ENCODE measurements around the gene RECK.

DNA sequence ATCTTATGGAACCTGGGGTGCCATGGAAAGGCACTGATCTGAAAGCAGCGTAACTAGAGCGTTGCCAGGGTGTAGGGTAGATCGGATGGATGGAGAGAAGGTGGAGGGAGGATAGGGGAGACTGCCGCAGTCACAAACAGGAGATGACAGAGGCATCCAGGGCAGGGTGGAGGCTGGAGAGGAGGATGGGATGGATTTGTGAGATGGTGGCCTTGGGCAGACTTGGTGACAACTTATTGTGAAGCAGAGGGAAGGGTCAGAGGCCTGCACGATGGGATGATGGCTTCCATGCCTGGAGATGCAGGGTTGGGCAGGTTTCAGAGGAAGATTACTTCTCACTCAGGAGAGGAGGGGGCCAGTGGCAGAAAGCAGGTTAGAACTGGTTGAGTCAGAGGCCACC lies 102.2 kb downstream of the RECK start:
- TF ChIP-seq CTCF (IDR thresholded peaks at IDR 0.05) (no peak), POLR2AphosphoS5 (IDR thresholded peaks at IDR 0.05) (no peak), POLR2A (IDR thresholded peaks at IDR 0.05) (no peak)

Data from breast epithelium (tissue), 3 donors.